Left colon (tissue), 2 donors: ENCODE results near the gene NDUFB6. TPM values are rescaled to one million over a fixed set of nuclear protein-coding genes. Genes with fewer than 3 reads are reported as not detected.
"Not testable (repeated sequence)": the region's sequence is repeated elsewhere in the genome, so short reads cannot be mapped to it uniquely, and the experiment has no call there.

ENCODE experiments used
- ATAC-seq: fragments of 200-7000 bp; cut with Tn5 transposase; one replicate; pipeline ENCODE4 v1.9.1; 2020; ENCODE audit warnings: mild to moderate bottlenecking, moderate library complexity
- DNase-seq, 2 donors: peaks; one replicate each; pipeline ENCODE4 v3.0.0-alpha.2; 2020
- intact Hi-C, 2 donors: fragments of 100-400 bp; cut with DNase I in 1 of 2; cut with micrococcal nuclease in 1 of 2; formaldehyde crosslinking; loops; one replicate each; pipeline versions ENCODE4 v1.11.2 to v1.14.0; 2022; cut with DNase I, micrococcal nuclease
- total RNA-seq, 2 donors: library from RNA; stranded (reverse); fragmentation: NEBNext Ultra II Directional; extraction: Animal tissue kit (Norgen Biotek cat#: 25700); gene quantifications; one replicate each; pipeline ENCODE4 v1.2.1, GENCODE V29; 2021
- donor health status: DM: no; HTN: no; CAD: no.
- donor health status: DM: yes; HTN: yes; CAD: no.

The NDUFB6 gene
- total RNA-seq, 2 donors from 2014 or later: 44.2 to 62.9 TPM

DNA sequence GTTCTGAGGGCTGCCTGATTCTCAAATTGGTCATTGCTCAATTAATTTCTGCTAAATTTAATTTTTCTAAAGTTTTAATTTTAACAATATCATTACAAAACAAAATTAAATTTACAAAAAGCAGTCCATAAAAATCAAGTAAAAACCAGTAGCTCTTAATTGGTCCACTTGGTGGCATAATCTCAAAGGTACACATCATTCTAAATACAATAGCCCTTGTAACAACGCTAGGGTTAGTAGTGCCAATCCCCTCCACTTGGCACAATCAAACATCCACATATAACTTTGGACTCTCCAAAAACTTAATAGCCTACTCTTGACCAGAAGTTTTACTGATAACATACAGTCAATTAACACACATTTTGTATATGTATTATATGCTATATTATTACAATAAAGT lies 1.9 kb upstream of the NDUFB6 start:
- DNase-seq: no peak
- no peak for ATAC-seq
- intact Hi-C loops: loop anchor here (5.0 to 10.0 kb wide), 3 partner anchors 53 to 200 kb away; partner anchors contain the start of gene ACO1 (in 1 of the 2)

GRCh38 chr9:32573821-32574220 lies 862 bp upstream of the NDUFB6 start:
- intact Hi-C loops: loop anchor here (5.0 to 10.0 kb wide), 3 partner anchors 52 to 199 kb away; partner anchors contain the start of gene ACO1 (in 1 of the 2)
- ATAC-seq (no peak), DNase-seq (no peak)

GRCh38 chr9:32571969-32572899 lies 725 bp downstream of the NDUFB6 start:
- peak; percentile 90 for ATAC-seq
- DNase-seq: peak; percentile 72 to 77
- intact Hi-C loops: loop anchor here (5.0 to 10.0 kb wide), 3 partner anchors 50 to 197 kb away; partner anchors contain the start of gene ACO1 (in 1 of the 2)

- ATAC-seq: no peak
- intact Hi-C loops: loop anchor here (5.0 to 10.0 kb wide), 3 partner anchors 48 to 195 kb away; partner anchors contain the start of gene ACO1 (in 1 of the 2)
- DNase-seq: no peak
These were observed 2.7 kb downstream of the NDUFB6 start for GRCh38 chr9:32570262-32570661.

DNA sequence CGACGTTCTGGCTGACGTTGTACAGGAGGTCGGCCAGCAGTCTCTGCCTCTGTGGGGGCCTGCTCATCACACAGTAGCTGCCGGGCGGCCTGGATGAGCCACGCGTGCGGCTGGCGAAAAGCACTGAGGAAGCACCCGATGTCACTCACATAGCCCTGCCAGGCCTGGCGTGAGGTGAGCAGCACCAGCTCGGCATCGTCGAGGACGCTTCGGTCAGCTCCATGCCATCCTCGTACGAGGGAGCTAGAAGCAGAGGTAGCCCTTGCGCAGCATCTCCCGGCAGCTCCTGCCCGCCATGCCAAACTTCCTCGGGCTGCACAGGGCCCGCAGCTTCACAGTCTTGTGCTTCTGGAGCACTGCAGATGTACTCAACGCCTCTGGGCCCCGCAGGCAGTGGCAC lies 6.2 kb downstream of the NDUFB6 start:
- ATAC-seq: no peak
- no peak for DNase-seq
- intact Hi-C loops: no loop called here

DNA sequence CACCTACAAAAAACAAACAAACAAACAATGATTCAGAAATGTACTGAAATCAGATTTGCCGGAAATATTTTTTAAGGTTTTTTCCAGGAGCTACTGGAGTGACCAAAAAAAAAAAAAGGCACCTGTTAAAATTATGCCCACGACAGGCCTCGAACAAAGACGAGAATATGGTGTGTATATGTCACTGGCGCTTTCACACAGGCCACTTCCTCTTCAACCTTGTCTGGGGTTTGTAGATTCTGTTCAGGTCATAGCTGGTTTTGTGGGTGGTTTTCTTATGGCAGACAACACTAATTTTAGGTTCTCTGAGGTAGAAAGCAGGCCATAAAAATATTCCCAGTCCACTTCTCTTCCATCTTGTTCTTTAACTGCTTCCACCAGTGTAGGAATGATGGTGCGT lies 7.0 kb downstream of the NDUFB6 start:
- DNase-seq (no peak), ATAC-seq (no peak)
- intact Hi-C loops: no loop called here

- no peak for DNase-seq
- no peak for ATAC-seq
- intact Hi-C loops: no loop called here
These were observed 14.5 kb downstream of the NDUFB6 start for GRCh38 chr9:32558408-32558934.

- DNase-seq: no peak
- no peak for ATAC-seq
- intact Hi-C loops: no loop called here
These were observed 18.4 kb downstream of the NDUFB6 start for GRCh38 chr9:32554591-32554990.

- ATAC-seq (no peak), DNase-seq (no peak)
- intact Hi-C loops: no loop called here
These were observed 18.9 kb downstream of the NDUFB6 start for GRCh38 chr9:32554107-32554506.

- peak; percentile 87 to 93 for DNase-seq
- peak; percentile 91 for ATAC-seq
- intact Hi-C loops: no loop called here
These were observed 20.6 kb downstream of the NDUFB6 start, which contains the start of the genes SMIM27 and TOPORS for GRCh38 chr9:32552172-32552872. Gene SMIM27, plus strand, starts transcription at chr9:32552327. Its CDS starts 108 bp downstream, at chr9:32552435. Gene TOPORS, minus strand, starts transcription at chr9:32552586. Its CDS starts 150 bp downstream, at chr9:32552436.

GRCh38 chr9:32551276-32552051 lies 21.5 kb downstream of the NDUFB6 start:
- DNase-seq (peak; percentile 51 to 55), ATAC-seq (peak; percentile 24)
- intact Hi-C loops: no loop called here

- ATAC-seq (peak; percentile 76), DNase-seq (peak; percentile 92 to 93)
- intact Hi-C loops: no loop called here
These were observed 22.2 kb downstream of the NDUFB6 start for GRCh38 chr9:32550562-32551275.

DNA sequence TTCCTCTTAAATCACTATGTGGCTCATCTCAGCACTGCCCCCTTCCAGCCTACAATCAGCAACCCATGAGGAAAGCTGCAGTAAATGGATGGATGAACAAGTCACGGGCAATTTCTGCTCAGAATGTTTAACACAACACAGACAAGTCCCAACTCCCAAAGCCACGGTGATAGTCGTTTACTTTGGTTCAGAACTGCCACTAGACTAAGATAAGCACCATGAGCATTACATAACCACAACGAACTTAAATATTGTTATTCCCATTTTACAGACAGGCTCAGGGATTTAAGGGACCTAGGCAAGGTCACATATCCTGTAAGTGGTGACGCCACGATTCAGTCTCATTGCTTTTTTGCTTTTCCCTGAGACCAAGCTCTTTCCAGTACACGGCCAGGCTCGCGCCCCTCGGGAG lies 22.8 kb downstream of the NDUFB6 start:
- intact Hi-C loops: no loop called here
- no peak for ATAC-seq
- DNase-seq: no peak

GRCh38 chr9:32548213-32548612 lies 24.7 kb downstream of the NDUFB6 start:
- ATAC-seq, DNase-seq, intact Hi-C loops: not testable (repeated sequence)

- DNase-seq (no peak), ATAC-seq (no peak)
- intact Hi-C loops: no loop called here
These were observed 27.1 kb downstream of the NDUFB6 start for GRCh38 chr9:32545884-32546283.

DNA sequence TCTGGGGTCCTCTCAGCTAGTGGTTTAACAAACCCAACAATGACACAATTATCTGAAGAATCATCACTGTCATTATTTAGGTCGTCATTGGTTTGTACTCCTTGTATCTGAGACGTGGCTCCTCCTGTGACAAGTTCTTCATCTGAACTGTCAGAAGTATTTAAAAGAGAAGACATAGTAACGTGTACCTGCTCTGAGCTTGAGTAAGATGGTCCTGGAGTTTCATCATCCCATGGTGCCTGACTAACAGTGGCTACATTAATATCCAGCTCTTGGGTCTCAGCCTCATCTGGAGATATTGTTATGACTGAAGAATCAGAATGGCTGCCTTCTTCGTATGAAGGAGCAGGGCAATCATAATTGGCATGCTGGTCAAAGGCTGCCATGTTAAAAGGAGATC lies 29.9 kb downstream of the NDUFB6 start:
- ATAC-seq (no peak), DNase-seq (no peak)
- intact Hi-C loops: no loop called here

- intact Hi-C loops: no loop called here
- ATAC-seq (no peak), DNase-seq (no peak)
These were observed 39.1 kb downstream of the NDUFB6 start for GRCh38 chr9:32533816-32534215.

- no peak for DNase-seq
- ATAC-seq: no peak
- intact Hi-C loops: no loop called here
These were observed 39.6 kb downstream of the NDUFB6 start for GRCh38 chr9:32533336-32533735.
